ENCODE data around the gene ZNF500.

Gene ZNF500

GRCh38 chr16:4699046-4699556 lies 67.9 kb downstream of the ZNF500 start:
- Histone ChIP-seq H3F3A (ENCODE audit: insufficient read depth) (no peaks in the 10 kb centered on the region), H3K36me3 (ENCODE audit: low read length) (no peaks in the 10 kb centered on the region), H3K9me3 (ENCODE audit: insufficient read depth, low read length) (no peaks in the 10 kb centered on the region), H3K79me2 (ENCODE audit: insufficient read depth, low read length) (peaks cover under 1% of the 10 kb centered on the region; the same call in 1 of the 2 replicates), H3K4me3 (ENCODE audit: insufficient read depth, low read length, poor library complexity, severe bottlenecking) (no peak overlapping the region), H3K27ac (ENCODE audit: low read depth, low read length) (no peak overlapping the region), H2AFZ (ENCODE audit: low read depth, low read length, severe bottlenecking) (no peak overlapping the region), H3K9ac (ENCODE audit: low read length) (no peak overlapping the region), H3K4me2 (ENCODE audit: low read depth, low read length, poor library complexity, severe bottlenecking) (no peak overlapping the region), H4K20me1 (ENCODE audit: low read depth, low read length) (no peaks in the 10 kb centered on the region), H3K27me3 (ENCODE audit: low read length) (no peaks in the 10 kb centered on the region), H3K9me2 (replicated peaks; ENCODE audit: insufficient read depth, low read length) (no peaks in the 10 kb centered on the region)
- TF ChIP-seq, protein P1, sequence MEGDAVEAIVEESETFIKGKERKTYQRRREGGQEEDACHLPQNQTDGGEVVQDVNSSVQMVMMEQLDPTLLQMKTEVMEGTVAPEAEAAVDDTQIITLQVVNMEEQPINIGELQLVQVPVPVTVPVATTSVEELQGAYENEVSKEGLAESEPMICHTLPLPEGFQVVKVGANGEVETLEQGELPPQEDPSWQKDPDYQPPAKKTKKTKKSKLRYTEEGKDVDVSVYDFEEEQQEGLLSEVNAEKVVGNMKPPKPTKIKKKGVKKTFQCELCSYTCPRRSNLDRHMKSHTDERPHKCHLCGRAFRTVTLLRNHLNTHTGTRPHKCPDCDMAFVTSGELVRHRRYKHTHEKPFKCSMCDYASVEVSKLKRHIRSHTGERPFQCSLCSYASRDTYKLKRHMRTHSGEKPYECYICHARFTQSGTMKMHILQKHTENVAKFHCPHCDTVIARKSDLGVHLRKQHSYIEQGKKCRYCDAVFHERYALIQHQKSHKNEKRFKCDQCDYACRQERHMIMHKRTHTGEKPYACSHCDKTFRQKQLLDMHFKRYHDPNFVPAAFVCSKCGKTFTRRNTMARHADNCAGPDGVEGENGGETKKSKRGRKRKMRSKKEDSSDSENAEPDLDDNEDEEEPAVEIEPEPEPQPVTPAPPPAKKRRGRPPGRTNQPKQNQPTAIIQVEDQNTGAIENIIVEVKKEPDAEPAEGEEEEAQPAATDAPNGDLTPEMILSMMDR (IDR thresholded peaks at IDR 0.05; ENCODE audit: insufficient read depth, low read length, poor library complexity, severe bottlenecking): no peak
- TF ChIP-seq EZH2phosphoT487 (conservative IDR thresholded peaks at IDR 0.05; ENCODE audit: low read length): no peak

DNA sequence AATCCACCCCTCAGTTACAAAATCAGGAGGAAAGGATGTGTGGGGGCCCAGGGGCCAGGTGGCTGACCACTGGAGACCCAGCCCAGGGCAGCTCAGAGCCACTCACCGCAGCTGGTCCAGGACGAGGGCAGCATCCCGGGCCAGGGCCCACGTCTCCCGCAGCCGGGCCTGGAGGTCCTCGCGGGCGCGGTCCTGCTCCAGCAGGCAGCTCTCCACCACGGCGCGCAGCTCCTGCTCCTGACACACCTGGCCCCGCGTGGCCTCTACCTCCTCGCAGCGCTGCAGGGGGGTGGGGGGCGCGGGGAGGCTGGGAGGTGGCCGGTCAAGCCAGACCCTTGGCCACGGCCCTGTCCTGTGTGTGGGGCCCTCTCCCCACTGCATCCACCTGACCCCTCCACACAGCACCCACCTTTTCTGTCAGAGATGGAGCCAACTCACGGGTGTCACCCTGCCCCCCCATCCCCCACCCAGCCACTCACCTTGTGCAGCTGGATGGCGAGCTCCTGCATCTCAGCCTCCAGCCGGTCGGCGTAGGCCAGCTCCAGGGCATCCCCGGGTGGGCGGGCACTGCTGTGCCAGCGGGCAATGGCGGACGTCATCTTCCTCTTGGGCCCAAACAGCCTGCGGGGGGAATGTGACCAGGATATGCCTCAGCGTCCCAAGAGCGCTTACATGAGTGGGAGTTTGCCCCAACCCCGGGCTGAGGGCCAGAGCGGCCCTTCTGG lies 68.5 kb downstream of the ZNF500 start:
- no peaks in the 10 kb centered on the region for H4K20me1 ChIP-seq (ENCODE audit: low read depth, low read length)
- no peaks in the 10 kb centered on the region for H3K36me3 ChIP-seq (ENCODE audit: low read length)
- no peak for TF ChIP-seq EZH2phosphoT487 (conservative IDR thresholded peaks at IDR 0.05; ENCODE audit: low read length)
- TF ChIP-seq, protein P1 (IDR thresholded peaks at IDR 0.05; ENCODE audit: insufficient read depth, low read length, poor library complexity, severe bottlenecking): no peak
- H3K4me2 ChIP-seq (ENCODE audit: low read depth, low read length, poor library complexity, severe bottlenecking): no peak overlapping the region
- H3K9ac ChIP-seq (ENCODE audit: low read length): no peak overlapping the region
- H3K27me3 ChIP-seq (ENCODE audit: low read length): no peaks in the 10 kb centered on the region
- no peak overlapping the region for H3K27ac ChIP-seq (ENCODE audit: low read depth, low read length)
- no peaks in the 10 kb centered on the region for H3K9me2 ChIP-seq (replicated peaks; ENCODE audit: insufficient read depth, low read length)
- peaks cover 5% of the 10 kb centered on the region; the same call in 1 of the 2 replicates for H3K79me2 ChIP-seq (ENCODE audit: insufficient read depth, low read length)
- no peaks in the 10 kb centered on the region for H3F3A ChIP-seq (ENCODE audit: insufficient read depth)
- no peak overlapping the region for H3K4me3 ChIP-seq (ENCODE audit: insufficient read depth, low read length, poor library complexity, severe bottlenecking)
- no peaks in the 10 kb centered on the region for H3K9me3 ChIP-seq (ENCODE audit: insufficient read depth, low read length)
- no peak overlapping the region for H2AFZ ChIP-seq (ENCODE audit: low read depth, low read length, severe bottlenecking)

Data from SU-DHL-6 (cell line).